GM19238 (cell line): ENCODE data around the gene SMPDL3A.
A peak's percentile ranks its signal among the peaks of the same experiment; 100 is the strongest.

Source experiments
- DNase-seq: peaks from one replicate; pipeline ENCODE4 v3.0.0; 2011; ENCODE audit warnings: low spot score; ENCODE audit not compliant: insufficient read length

Gene SMPDL3A

GRCh38 chr6:122803171-122803661 lies 14.2 kb downstream of the SMPDL3A start:
- DNase-seq, result no peak

DNA sequence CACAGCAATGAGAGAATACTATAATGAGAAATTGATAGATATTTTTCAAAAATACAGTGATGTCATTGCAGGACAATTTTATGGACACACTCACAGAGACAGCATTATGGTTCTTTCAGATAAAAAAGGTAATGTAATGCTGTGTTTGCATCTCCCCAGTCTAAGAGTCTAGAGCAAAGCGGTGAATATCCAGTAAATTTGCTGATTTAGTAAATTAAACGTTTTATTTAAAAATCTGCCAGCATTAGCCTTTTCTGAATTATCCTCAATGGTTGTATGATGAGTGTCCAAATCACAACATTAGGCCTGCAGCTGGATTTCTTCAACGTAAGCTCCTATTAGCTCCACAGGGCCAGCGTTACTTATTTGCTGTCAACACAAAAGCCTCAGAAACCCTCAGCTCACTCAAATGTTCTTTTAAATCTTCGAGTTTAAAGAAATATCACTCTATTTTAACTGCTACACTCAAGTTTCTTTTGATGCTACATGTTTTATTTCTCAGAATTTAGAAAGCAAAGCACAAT lies 16.0 kb downstream of the SMPDL3A start:
- no peak for DNase-seq

GRCh38 chr6:122806291-122806690 lies 17.2 kb downstream of the SMPDL3A start:
- DNase-seq, result no peak

- no peak for DNase-seq
Observed at GRCh38 chr6:122808121-122808885, 19.2 kb downstream of the SMPDL3A start.

- DNase-seq, result no peak
Observed at GRCh38 chr6:122809001-122809400, 19.9 kb downstream of the SMPDL3A start.

DNA sequence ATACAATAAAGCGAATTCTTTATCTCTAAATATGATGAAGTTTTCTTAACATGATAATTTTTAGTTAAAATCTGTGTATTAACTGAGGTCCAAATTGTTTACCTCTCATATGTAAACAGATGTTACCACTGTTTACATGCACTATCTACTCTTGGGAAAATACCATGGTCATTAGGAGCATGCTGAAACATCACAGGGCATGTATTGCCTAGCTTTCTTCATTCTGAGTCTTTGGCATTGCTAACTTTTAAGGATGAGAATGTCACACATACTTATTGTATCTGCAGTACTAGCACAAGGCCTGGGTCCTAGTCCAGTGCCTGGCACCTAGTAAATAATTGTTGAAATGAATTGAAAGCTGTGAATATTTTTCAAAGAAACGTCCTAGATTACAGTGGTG lies 20.6 kb downstream of the SMPDL3A start:
- DNase-seq, result no peak

GRCh38 chr6:122810189-122810588 lies 21.1 kb downstream of the SMPDL3A start:
- no peak for DNase-seq

DNA sequence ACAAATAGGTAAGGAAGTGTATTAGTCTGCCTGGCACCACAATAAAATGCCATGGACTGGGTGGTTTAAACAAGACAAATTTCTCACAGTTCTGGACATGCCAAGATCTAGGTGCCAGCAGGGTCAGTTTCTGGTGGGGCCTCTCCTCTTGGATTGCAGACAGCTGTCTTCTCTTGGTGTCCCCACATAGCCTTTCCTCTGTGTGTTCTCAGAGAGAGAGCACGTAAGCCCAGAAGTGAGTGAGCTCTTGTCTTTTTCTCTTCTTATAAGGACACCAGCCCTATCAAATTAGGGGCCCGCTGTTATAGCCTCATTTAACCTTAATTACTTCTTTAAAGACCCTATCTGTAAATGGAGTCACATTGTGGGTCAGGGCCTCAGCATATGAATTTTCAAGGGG lies 28.3 kb downstream of the SMPDL3A start:
- no peak for DNase-seq

GRCh38 chr6:122817766-122818165 lies 28.7 kb downstream of the SMPDL3A start:
- no peak for DNase-seq

DNA sequence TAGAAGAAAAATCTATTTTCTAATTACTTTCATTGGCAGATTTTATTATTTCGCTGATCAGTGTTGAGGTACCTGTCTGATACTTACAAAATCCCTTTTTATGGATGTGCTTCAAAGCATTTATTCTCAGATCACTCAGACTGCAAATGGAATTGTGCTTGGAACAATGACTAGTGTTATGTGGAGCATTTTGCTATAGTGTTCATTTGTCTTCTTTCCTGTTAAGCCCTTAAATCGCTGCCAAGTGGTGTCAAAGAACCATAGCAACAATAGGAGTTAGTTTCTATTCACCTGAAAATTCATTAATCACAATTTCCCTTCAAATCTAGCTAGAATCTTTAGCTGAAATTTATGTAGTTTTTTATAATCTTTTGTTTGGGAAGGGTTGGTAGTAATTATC lies 29.8 kb downstream of the SMPDL3A start:
- DNase-seq, result no peak

GRCh38 chr6:122821095-122821494 lies 32.0 kb downstream of the SMPDL3A start:
- no peak for DNase-seq

DNA sequence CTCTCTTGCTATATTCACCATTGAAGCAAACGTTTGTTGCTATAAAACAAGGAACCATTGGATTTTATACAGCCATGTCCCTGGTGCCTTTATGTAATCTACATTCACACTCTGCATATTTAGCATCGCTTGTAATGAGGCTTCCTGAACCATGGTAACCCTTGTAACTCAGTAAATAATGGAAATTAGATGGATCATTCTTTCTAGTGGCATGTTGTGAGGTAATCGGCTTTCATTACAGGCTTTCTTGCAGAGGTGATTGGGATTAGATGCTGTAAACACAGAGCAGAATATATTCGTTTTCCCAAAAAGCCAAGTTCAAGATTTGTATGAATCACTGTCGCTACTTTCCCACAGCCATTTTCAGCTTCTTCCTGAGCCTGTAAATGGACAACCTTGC lies 36.1 kb downstream of the SMPDL3A start:
- DNase-seq, result no peak

GRCh38 chr6:122829456-122829855 lies 40.4 kb downstream of the SMPDL3A start:
- no peak for DNase-seq

DNA sequence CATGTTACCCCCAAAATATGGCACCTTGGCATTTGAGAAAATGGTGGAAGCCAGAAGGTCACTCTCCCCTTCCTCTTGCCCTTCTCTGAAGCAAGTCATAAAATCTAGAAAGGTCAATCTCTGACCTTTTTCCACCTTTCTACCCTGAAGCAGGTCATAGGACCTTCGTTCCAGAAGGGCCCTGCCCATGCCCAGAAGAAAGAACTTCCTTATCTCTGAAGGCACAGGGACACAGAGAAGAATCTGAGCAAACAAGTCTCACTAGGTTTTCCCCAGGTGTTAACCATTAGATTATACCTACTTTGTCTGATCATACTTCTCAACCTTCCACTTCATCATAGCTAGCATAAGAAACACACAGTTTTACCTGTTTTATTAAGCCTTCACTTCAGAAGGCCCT lies 42.5 kb downstream of the SMPDL3A start:
- no peak for DNase-seq

GRCh38 chr6:122832459-122832858 lies 43.4 kb downstream of the SMPDL3A start:
- no peak for DNase-seq

GRCh38 chr6:122833021-122833491 lies 44.0 kb downstream of the SMPDL3A start:
- DNase-seq, result no peak

- no peak for DNase-seq
Observed at GRCh38 chr6:122838060-122838780, 49.2 kb downstream of the SMPDL3A start.

DNA sequence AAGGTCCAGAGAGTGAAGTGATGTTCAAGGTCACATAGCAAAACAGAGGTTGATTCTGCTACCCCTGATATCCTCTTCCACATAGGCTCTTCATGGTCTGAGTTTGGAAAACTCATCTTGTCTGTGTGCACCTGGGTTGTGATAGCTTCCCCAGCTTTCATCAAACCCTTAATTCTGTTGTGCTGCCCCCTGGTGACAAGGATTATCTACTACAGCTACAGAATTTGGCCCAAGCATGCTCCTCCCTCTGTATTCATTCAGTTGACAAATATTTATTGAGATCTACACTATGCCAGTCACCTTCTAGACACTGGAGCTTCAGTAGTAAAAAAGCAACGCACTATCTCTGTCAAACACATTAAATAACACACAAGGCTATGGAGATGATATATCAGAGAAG lies 50.4 kb downstream of the SMPDL3A start:
- peak; percentile 17 for DNase-seq

DNA sequence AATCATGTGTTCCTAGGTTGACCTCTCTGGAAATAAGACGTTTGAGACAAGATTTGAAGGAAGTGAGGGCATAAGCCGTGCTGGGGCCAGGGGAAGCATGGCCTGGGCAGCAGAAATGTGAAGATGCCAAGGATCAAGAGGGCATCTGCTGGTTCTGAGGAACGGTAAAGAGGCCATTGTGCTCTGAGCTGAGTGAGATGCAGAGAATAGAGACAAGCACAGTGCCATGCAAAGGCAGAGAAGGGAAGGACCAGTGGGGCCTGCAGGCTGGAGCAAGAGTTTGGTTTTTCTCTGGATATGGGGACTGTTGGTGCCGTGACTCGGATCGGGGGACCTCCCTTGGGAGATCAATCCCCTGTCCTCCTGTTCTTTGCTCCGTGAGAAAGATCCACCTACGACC lies 50.8 kb downstream of the SMPDL3A start:
- no peak for DNase-seq

- DNase-seq, result no peak
Observed at GRCh38 chr6:122845464-122845863, 56.4 kb downstream of the SMPDL3A start.

DNA sequence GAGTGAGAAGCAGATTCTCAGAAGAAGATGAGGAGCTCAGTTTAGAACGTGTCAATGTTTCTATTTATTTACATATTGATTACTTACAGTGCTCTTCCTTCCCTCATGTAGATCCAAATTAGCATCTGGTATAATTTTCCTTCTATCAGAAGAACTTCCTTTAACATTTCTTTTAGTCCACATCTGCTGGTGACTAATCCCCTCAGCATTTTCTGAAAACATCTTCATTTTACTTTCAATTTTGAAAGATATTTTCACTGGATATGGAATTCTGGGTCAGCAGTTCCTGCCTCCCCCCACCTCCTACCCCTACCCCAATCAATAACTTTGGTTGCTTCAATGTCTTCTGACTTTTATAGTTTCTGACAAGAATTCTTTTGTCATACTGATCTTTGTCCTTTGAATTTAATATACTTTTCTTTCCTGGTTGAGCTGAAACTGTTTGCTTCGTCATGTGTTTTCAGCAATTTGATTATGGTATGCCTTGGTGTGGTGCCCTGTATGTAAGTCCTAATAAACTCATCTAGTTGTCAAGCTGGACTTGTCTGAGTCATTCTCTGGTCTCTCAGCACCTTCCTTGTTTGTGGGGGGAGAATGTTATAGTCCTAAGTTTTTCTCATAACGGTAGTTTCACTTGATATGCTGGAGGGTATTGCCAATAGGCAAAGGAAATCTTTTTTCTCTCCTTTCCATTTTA lies 57.0 kb downstream of the SMPDL3A start:
- no peak for DNase-seq
